Ureter (tissue), 1 donor: ENCODE data around the gene CNTN5. TPM values are rescaled to one million over a fixed set of nuclear protein-coding genes. Genes with fewer than 3 reads are reported as not detected.
"Not testable (repeated sequence)": the region's sequence is repeated elsewhere in the genome, so short reads cannot be mapped to it uniquely, and the experiment has no call there.

ENCODE experiments used
- DNase-seq: peaks from one replicate; pipeline ENCODE4 v3.0.0-alpha.2; 2020; ENCODE audit warnings: low spot score
- total RNA-seq: library from RNA; stranded (reverse); gene quantifications from one replicate; pipeline ENCODE4 v1.2.4, GENCODE V29; 2023
- donor health status: DM: yes; HTN: yes; CAD: no.

Gene CNTN5
- total RNA-seq, 1 donor from 2014 or later, result 1.2 TPM

DNA sequence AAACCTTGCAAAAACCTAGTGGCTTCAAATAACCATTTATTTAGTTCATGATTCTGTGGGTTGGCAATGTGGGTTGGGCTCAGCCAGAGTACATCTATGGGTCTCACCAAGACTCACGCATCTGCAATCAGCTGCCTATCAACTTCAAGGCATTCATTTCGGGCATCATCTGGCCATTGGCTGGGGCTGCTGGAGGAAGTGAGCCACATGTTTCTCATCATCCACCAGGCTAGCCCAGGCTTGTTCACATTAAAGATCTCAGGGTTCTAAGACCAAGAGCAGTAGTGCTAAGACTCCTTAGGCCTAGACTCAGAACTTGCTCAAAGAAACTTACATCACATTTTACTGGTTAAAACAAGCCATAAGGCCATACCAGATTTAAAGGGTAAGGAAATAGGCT, 1187.5 kb downstream of the CNTN5 start:
- DNase-seq, result no peak

- DNase-seq, result no peak
Measured at GRCh38 chr11:100214791-100215190, 1194.0 kb downstream of the CNTN5 start.

GRCh38 chr11:100220801-100221200, 1200.1 kb downstream of the CNTN5 start:
- DNase-seq, result no peak

DNA sequence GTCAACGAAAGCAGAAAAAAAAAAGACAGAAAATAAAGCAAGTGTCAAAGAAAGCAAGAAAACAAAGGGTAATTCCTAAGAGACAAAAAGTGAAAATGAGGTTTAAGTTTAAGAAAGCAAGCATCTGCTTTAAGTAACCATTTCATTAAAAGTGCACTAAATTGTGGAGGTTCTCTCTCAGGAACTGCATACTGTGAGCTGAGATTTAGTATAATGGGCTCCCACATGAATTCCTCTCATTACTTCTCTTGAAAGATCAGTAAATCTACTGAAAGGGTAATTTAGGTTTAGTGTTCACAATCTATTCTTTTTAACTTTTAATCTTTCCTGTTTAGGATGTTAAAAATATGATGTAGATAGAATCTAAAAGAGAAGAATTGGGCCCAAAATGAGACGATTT, 1201.0 kb downstream of the CNTN5 start:
- no peak for DNase-seq

DNA sequence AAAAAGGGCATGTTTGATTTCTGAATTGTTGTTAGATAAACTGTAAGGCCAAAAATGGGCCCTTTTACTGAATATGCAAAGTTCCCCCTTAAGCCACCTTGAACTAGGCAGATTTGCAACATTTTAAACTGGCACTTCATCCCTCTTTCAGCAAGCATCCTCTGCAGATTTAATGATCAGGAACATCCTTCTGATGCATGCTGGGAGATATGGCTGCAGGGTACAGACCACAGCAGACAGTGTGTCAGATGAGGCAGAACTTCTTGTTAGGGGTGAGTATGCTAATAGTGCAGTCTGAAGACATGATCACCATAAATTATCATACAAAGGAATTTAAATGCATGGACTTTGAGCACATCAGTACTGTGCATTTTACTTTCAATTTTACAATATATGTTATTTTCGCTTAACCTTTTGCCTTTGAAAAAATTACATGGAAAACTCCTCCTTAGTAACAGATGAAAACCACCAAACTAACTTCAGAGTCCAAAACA, 1203.8 kb downstream of the CNTN5 start:
- DNase-seq, result no peak

GRCh38 chr11:100229086-100229485, 1208.3 kb downstream of the CNTN5 start:
- no peak for DNase-seq

DNA sequence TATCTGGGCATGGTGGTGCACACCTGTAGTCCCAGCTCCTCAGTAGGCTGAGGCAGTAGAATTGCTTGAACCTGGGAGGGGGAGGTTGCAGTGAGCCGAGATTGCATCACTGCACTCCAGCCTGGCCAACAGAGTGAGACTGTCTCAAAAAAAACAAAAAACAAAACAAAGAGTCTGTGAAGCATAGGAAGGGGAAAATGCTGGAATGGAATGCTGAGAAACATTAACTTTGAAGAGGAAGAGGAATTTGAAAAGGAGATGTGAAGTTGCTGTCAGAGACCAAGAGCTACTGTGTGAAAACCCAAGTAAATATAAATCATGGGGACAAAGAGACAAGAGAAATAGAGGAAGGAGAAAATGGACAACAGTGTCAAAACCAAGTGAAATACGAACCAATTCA, 1211.3 kb downstream of the CNTN5 start:
- DNase-seq, result no peak

DNA sequence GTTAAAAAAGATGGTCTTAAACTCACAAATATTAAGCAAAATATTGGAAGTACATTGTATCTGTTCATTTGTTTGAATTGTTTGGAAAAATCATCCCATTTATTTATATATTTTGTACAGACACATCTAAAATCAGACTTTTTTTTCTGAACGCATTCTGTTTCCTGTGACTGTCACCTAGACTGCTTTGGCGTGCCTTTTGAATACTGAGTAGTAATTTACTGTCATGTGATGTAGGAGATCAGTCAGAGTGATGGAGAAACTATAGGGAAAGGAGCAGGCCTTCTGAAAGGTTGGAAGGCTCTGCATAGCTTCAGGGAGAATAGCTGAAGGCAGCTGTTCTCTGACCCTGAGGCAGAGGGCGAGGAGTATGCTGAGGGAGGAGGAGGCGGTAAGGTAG, 1214.3 kb downstream of the CNTN5 start:
- DNase-seq, result no peak

DNA sequence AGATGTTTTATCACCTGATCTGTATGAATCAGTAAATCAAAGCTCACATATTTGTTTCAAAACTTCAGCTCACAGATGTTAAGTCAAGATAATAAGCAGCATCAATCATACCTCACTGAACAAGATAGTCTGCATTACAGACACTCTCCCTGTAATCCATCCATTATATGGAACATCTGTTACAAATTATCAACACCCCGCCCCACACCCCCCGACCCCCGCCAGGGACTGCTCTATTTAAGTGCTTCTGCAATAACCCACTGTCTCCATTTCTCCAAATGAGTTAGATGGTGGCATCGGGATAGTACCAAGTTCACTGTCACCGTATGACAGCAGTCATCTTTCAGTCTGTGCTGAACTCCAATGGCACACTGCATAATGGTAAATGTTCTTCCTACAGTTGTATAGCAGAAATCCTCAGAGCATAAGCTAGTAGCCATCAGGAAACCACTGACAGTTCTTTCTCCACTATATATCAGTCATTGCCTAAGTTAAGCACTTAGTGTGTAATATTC, 1219.3 kb downstream of the CNTN5 start:
- no peak for DNase-seq

- DNase-seq, result no peak
Measured at GRCh38 chr11:100247704-100248103, 1227.0 kb downstream of the CNTN5 start.

DNA sequence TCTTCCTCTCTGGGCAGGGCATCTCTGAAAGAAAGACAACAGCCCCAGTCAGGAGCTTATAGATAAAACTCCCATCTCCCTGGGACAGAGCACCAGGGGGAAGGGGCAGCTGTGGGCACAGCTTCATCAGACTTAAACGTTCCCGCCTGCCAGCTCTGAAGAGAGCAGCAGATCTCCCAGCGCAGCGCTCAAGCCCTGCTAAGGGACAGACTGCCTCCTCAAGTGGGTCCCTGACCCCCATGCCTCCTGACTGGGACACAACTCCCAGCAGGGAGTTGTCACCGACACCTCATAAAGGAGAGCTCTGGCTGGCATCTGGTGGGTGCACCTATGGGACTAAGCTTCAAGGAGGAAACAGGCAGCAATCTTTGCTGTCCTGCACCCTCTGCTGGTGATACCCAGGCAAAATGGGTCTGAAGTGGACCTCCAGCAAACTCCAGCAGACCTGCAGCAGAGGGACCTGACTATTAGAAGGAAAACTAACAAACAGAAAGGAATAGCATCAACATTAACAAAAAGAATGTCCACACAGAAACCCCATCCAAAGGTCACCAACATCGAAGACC, 1236.6 kb downstream of the CNTN5 start:
- DNase-seq, result not testable (repeated sequence)

DNA sequence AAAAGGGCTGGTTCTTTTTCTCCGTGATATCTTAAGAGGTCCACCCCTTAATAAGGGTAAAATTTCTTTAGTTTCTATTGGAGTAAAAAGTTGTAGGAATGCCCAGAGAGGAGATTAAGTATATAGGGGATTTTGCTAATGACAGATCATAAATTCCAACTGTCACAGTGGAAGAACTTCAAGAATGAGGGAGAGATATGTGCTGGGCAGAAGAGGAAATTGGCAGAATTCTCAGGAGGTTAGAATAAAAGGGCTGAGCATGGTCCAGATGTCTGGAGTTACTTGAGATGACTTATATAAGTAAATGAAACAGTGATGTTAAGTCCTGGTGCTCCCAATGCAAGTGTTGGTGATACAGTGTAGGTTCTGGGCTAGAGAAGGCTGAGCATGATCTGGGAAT, 1248.8 kb downstream of the CNTN5 start:
- no peak for DNase-seq

DNA sequence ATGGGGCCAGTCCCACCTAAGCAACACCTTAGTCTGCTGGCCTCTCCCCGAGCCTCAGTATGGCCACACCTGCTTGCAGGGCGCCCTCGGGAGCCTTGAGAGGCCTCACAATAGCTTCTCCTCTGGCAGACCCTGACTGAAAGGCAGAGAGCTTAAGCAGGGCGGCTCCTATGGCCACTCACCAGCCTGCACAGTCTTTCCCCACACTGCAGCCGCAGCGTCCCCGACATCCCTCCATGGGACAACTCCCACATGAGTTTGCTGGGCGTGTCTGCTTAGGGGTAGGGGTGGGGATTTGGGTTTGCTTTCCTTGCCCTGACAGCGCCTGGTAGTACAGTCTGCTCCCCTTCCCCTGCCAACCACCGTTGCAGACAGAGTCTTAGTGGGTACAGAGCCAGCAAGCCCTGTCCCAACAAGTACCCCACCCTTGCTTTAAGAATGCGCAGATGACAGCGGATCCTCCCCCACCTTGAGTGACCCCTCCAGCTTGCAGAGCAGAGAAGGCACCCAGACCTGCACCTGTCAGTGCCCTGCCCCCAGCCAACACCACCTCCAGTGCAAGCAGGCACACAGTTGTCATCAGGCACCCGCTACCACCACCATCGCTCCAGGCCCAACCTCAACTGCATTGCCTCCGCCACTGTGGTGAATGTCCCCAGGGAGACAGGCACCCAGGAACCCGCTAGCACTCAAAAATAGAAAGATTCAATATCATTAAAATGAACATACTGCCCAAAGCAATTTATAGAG, 1252.5 kb downstream of the CNTN5 start:
- no peak for DNase-seq

DNA sequence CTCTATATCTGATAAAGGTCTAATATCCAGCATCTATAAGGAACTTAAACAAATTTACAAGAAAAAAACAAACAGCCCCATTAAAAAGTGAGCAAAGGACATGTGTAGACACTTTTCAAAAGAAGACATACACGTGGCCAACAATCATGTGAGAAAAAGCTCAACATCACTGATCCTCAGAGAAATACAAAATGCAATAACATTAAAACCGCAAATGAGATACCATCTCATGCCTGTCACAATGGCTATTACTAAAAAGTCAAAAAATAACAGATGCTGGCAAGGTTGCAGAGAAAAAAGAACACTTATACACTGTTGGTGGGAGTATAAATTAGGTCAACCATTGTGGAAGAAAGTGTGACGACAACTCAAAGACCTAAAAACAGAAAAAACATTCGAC, 1253.7 kb downstream of the CNTN5 start:
- DNase-seq, result not testable (repeated sequence)

DNA sequence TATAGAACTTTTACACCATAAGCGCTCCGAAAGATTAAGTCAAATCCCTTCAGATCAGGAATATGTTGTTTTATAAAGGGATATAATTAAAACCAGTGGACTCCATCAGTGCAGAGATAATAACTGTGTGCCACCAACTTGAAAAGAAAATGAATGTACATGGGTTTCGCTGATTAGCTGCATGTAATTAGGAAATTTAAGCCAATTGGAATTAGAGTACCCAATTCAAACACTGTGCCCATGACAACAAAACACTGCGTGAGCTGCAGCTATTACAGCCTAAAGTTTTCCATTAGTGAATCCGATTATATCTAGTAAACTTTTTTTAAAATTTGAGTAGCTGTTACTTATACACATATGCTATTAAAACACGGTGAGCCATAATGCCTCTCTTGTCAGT, 1274.0 kb downstream of the CNTN5 start:
- DNase-seq, result no peak

DNA sequence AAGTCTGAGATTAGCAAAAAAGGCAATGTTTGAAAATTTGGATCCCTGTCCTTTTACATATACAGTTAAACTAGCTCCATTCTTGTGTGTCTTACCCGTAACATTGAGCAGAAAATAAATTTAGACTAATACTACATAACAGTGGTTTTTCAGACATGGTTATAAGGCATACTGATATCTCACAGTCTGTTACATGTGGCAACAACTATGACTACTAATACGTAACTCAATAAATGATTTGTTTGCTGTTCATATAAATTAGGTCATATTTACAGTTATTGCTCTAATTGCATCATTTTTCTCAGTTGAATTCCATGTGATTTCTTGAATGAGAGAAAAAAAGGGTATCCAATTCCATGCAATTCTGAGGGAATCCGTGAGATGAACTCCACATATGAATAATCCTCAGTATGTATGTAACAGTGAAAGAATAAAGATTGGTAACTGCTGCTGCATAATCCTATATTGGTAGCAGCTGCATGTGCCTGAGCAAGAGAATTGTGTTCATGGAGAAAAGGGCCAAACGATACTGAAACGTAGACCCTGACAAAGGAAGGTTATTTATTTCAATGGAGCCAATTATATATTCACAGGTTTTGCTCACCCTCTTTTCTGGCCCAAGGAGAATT, 1275.4 kb downstream of the CNTN5 start:
- no peak for DNase-seq

- no peak for DNase-seq
Measured at GRCh38 chr11:100297516-100297915, 1276.8 kb downstream of the CNTN5 start.

GRCh38 chr11:100302824-100303223, 1282.1 kb downstream of the CNTN5 start:
- no peak for DNase-seq

DNA sequence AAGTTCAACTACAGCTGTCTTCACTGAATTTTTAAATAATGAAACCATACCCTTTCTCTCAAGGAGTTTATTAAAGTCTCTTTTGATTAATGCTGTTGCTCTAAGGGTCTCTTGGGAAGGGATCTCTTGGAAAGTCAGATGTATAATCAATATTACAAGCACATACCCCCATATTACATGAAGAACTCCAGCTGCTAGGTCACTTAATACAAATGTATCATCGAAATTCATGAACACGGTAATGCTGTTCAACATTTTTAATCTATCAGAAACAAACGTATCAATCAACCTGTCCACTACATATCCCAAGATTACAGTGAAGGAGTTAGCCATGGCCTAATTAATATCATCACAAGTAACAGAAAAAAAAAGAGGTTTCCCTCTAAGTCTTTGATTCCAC, 1283.1 kb downstream of the CNTN5 start:
- DNase-seq, result no peak

- no peak for DNase-seq
Measured at GRCh38 chr11:100308202-100308601, 1287.5 kb downstream of the CNTN5 start.

- DNase-seq, result no peak
Measured at GRCh38 chr11:100315946-100316345, 1295.2 kb downstream of the CNTN5 start.

DNA sequence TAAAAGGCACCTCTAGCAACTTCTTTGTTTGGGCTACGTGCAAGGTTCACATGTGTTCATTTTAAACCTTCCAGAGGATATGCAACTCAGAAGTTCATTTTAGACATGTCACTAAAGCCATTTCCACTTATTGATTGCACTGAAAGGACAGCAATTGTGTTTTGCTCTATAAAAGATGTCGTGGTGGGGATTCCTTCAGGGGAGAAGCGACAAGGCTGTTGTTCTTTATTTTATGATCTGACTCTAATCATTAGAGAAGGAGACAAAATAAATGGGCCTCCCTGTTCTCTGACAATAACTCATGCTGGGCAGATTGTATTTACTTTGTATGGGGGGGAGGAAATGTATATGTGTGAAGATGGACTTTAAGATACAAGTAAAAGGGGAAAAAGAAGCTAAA, 1296.2 kb downstream of the CNTN5 start:
- no peak for DNase-seq

- no peak for DNase-seq
Measured at GRCh38 chr11:100319691-100320090, 1298.9 kb downstream of the CNTN5 start.
